ENCODE data around the gene BHLHE23. TPM values are rescaled to one million over a fixed set of nuclear protein-coding genes. Genes with fewer than 3 reads are reported as not detected.

The BHLHE23 gene
- total RNA-seq, 1 donor from 2014 or later: not detected

GRCh38 chr20:63007360-63007645, 539 bp upstream of the BHLHE23 start:
- Mint-ChIP-seq H3K4me3 (no peak overlapping the region), H3K4me1 (ENCODE audit: low read depth) (peaks cover 7% of the 10 kb centered on the region), H3K9me3 (peaks cover under 1% of the 10 kb centered on the region), H3K27me3 (ENCODE audit: insufficient read depth) (peaks cover 65% of the 10 kb centered on the region), H3K36me3 (ENCODE audit: low read depth) (peaks cover 4% of the 10 kb centered on the region), H3K27ac (no peak overlapping the region)
- DNase-seq (ENCODE audit: low spot score): no peak
- intact Hi-C loops (cut with micrococcal nuclease): loop anchor here (5.0 kb wide), 2 partner anchors 85 to 170 kb away; no protein-coding TSS in a partner anchor

- no peak for DNase-seq (ENCODE audit: low spot score)
- Mint-ChIP-seq H3K27ac (no peak overlapping the region), H3K9me3 (no peaks in the 10 kb centered on the region), H3K4me1 (ENCODE audit: low read depth) (peaks cover 7% of the 10 kb centered on the region), H3K4me3 (no peak overlapping the region), H3K36me3 (ENCODE audit: low read depth) (peaks cover 3% of the 10 kb centered on the region), H3K27me3 (ENCODE audit: insufficient read depth) (peaks cover 61% of the 10 kb centered on the region)
- intact Hi-C loops (cut with micrococcal nuclease): loop anchor here (5.0 kb wide), 2 partner anchors 84 to 171 kb away; no protein-coding TSS in a partner anchor
Measured at GRCh38 chr20:63005862-63006539, 763 bp downstream of the BHLHE23 start.

DNA sequence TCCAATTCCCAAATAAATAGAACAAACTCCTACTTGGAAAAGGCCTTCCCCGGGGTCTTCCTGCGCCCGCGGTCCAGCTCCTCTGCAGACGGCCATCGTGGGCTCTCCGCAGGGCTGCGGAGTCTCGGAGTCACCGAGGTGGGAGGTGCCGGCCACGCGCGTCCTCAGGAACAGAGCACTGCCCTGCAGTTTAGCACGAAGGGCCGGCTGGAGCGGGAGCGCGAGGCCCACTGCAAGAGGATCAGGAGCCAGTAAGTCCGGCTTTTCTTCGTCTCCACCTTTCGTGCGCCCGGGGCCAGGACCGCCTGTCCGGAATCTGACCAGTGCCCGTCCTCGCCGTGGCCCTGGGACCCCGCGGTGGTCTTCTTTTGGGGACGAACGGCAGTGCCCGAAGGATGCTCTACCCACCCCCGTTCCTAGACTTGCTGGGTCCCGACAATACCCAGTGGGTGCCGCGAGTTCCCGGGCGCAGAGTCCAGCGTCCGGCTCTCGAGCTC, 1.4 kb downstream of the BHLHE23 start:
- no peaks in the 10 kb centered on the region for H3K9me3 Mint-ChIP-seq
- no peak for DNase-seq (ENCODE audit: low spot score)
- H3K4me1 Mint-ChIP-seq (ENCODE audit: low read depth): peaks cover 6% of the 10 kb centered on the region
- H3K27me3 Mint-ChIP-seq (ENCODE audit: insufficient read depth): peaks cover 59% of the 10 kb centered on the region
- intact Hi-C loops (cut with micrococcal nuclease): loop anchor here (5.0 kb wide), 2 partner anchors 83 to 172 kb away; no protein-coding TSS in a partner anchor
- H3K4me3 Mint-ChIP-seq: no peak overlapping the region
- peaks cover 2% of the 10 kb centered on the region for H3K36me3 Mint-ChIP-seq (ENCODE audit: low read depth)
- no peak overlapping the region for H3K27ac Mint-ChIP-seq

- Mint-ChIP-seq H3K36me3 (ENCODE audit: low read depth) (no peaks in the 10 kb centered on the region), H3K4me1 (ENCODE audit: low read depth) (no peaks in the 10 kb centered on the region), H3K27ac (peak overlapping the region; percentile 74), H3K9me3 (no peaks in the 10 kb centered on the region), H3K27me3 (ENCODE audit: insufficient read depth) (peaks cover 56% of the 10 kb centered on the region), H3K4me3 (no peak overlapping the region)
- no peak for DNase-seq (ENCODE audit: low spot score)
- intact Hi-C loops (cut with micrococcal nuclease): loop anchor here (5.0 kb wide), 2 partner anchors 82 to 173 kb away; no protein-coding TSS in a partner anchor
Measured at GRCh38 chr20:63004607-63005364, 2.0 kb downstream of the BHLHE23 start.

DNA sequence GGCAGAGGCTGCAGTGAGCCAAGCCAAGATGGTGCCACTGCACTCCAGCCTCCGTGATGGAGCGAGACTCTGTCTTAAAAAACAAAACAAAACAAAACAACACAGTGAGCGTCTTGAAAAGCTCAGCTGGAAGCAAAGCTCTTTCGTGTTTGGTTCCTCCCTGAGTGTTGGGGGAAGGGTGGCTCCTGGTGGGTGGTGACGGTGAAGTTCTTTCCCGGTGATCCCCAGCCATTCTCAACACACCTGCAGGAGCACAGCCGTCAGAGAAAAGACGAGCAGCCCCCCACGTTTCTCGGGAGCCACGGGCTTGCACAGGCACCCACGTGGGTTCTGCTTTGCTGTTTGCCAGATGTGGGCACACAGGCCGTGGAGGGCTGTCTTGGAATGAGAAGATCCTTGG, 3.2 kb downstream of the BHLHE23 start:
- Mint-ChIP-seq H3K36me3 (ENCODE audit: low read depth) (no peaks in the 10 kb centered on the region), H3K4me1 (ENCODE audit: low read depth) (no peaks in the 10 kb centered on the region), H3K27me3 (ENCODE audit: insufficient read depth) (peaks cover 56% of the 10 kb centered on the region), H3K9me3 (no peaks in the 10 kb centered on the region), H3K4me3 (no peak overlapping the region), H3K27ac (no peak overlapping the region)
- DNase-seq (ENCODE audit: low spot score): no peak
- intact Hi-C loops (cut with micrococcal nuclease): no loop called here

GRCh38 chr20:63002511-63002910, 4.3 kb downstream of the BHLHE23 start:
- no peaks in the 10 kb centered on the region for H3K36me3 Mint-ChIP-seq (ENCODE audit: low read depth)
- no peak for DNase-seq (ENCODE audit: low spot score)
- no peak overlapping the region for H3K27ac Mint-ChIP-seq
- H3K4me1 Mint-ChIP-seq (ENCODE audit: low read depth): no peaks in the 10 kb centered on the region
- H3K4me3 Mint-ChIP-seq: no peak overlapping the region
- no peaks in the 10 kb centered on the region for H3K9me3 Mint-ChIP-seq
- intact Hi-C loops (cut with micrococcal nuclease): no loop called here
- peaks cover 52% of the 10 kb centered on the region for H3K27me3 Mint-ChIP-seq (ENCODE audit: insufficient read depth)

DNA sequence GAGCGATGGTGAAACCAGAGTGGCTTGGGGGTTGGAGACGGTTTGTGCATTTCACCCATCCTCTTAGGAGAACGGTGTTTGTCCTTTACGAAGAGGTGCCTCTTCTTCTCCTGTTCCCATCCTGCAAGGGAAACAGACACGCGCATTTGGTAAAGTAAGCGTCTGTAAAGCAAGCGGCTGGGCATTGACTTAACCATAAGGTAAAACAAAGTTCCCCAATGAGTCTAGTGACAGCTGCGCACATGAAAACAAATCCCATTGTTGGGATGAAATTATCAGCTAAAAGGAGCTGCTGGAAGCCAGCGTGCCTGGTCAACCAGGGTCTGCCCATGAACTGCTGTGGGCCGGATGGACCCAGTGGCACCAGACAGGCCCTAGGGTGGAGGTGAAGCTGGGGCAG, 5.8 kb downstream of the BHLHE23 start:
- peaks cover 54% of the 10 kb centered on the region for H3K27me3 Mint-ChIP-seq (ENCODE audit: insufficient read depth)
- intact Hi-C loops (cut with micrococcal nuclease): no loop called here
- no peak overlapping the region for H3K27ac Mint-ChIP-seq
- no peaks in the 10 kb centered on the region for H3K36me3 Mint-ChIP-seq (ENCODE audit: low read depth)
- H3K4me1 Mint-ChIP-seq (ENCODE audit: low read depth): no peaks in the 10 kb centered on the region
- H3K9me3 Mint-ChIP-seq: no peaks in the 10 kb centered on the region
- DNase-seq (ENCODE audit: low spot score): no peak
- H3K4me3 Mint-ChIP-seq: no peak overlapping the region

DNA sequence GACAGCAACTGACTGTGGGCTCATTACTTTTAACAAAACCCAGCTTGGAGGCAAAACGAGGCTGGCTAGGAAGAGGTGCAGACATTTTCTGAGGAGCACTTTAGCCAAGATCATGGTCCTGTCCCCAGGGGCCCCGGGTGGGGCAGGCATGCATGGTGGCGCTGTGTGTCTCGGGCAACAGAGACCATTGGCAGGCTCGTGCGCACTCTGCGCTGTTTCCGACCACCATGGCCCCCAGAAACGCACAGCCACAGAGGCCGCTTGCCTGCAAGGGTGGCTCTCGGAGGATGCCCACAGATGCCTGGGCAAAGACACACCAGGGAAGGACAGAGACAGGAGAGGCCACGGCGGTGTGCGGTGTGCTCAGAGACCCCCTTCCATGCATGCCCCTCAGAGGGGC, 6.7 kb downstream of the BHLHE23 start:
- H3K9me3 Mint-ChIP-seq: no peaks in the 10 kb centered on the region
- no peak for DNase-seq (ENCODE audit: low spot score)
- no peaks in the 10 kb centered on the region for H3K36me3 Mint-ChIP-seq (ENCODE audit: low read depth)
- H3K4me1 Mint-ChIP-seq (ENCODE audit: low read depth): no peaks in the 10 kb centered on the region
- H3K4me3 Mint-ChIP-seq: no peak overlapping the region
- intact Hi-C loops (cut with micrococcal nuclease): no loop called here
- peaks cover 50% of the 10 kb centered on the region for H3K27me3 Mint-ChIP-seq (ENCODE audit: insufficient read depth)
- no peak overlapping the region for H3K27ac Mint-ChIP-seq

- Mint-ChIP-seq H3K9me3 (no peaks in the 10 kb centered on the region), H3K36me3 (ENCODE audit: low read depth) (no peaks in the 10 kb centered on the region), H3K4me1 (ENCODE audit: low read depth) (no peaks in the 10 kb centered on the region), H3K4me3 (no peak overlapping the region), H3K27me3 (ENCODE audit: insufficient read depth) (peaks cover 48% of the 10 kb centered on the region), H3K27ac (no peak overlapping the region)
- intact Hi-C loops (cut with micrococcal nuclease): no loop called here
- DNase-seq (ENCODE audit: low spot score): no peak
Measured at GRCh38 chr20:62999580-62999979, 7.2 kb downstream of the BHLHE23 start.

- intact Hi-C loops (cut with micrococcal nuclease): no loop called here
- Mint-ChIP-seq H3K36me3 (ENCODE audit: low read depth) (no peaks in the 10 kb centered on the region), H3K9me3 (no peaks in the 10 kb centered on the region), H3K4me3 (no peak overlapping the region), H3K27me3 (ENCODE audit: insufficient read depth) (peaks cover 38% of the 10 kb centered on the region), H3K4me1 (ENCODE audit: low read depth) (no peaks in the 10 kb centered on the region), H3K27ac (no peak overlapping the region)
- no peak for DNase-seq (ENCODE audit: low spot score)
Measured at GRCh38 chr20:62998449-62998848, 8.3 kb downstream of the BHLHE23 start.

- Mint-ChIP-seq H3K9me3 (no peaks in the 10 kb centered on the region), H3K27ac (no peak overlapping the region), H3K36me3 (ENCODE audit: low read depth) (no peaks in the 10 kb centered on the region), H3K4me3 (no peak overlapping the region), H3K27me3 (ENCODE audit: insufficient read depth) (peaks cover 29% of the 10 kb centered on the region), H3K4me1 (ENCODE audit: low read depth) (no peaks in the 10 kb centered on the region)
- no peak for DNase-seq (ENCODE audit: low spot score)
- intact Hi-C loops (cut with micrococcal nuclease): no loop called here
Measured at GRCh38 chr20:62997417-62998035, 9.2 kb downstream of the BHLHE23 start.

DNA sequence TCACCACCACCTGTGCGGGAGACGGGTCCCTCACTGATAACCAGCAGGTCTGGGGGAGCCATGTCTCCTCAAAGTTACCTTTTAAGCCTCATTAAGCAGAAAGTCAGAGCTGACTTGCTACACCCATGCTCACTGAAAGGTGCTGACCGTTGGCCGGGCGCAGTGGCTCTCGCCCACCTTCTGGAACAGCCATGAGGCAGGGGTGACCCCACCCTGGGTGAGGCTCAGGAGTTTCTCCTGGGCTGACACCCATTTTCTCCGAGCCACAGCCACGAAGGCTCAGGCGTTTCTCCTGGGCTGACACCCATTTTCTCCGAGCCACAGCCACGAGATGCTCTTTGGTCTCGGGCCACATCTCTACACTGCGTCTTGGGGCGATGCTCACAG, 10.2 kb downstream of the BHLHE23 start:
- no peak overlapping the region for H3K4me3 Mint-ChIP-seq
- intact Hi-C loops (cut with micrococcal nuclease): no loop called here
- peaks cover 21% of the 10 kb centered on the region for H3K27me3 Mint-ChIP-seq (ENCODE audit: insufficient read depth)
- no peaks in the 10 kb centered on the region for H3K9me3 Mint-ChIP-seq
- no peaks in the 10 kb centered on the region for H3K36me3 Mint-ChIP-seq (ENCODE audit: low read depth)
- H3K27ac Mint-ChIP-seq: no peak overlapping the region
- no peaks in the 10 kb centered on the region for H3K4me1 Mint-ChIP-seq (ENCODE audit: low read depth)
- no peak for DNase-seq (ENCODE audit: low spot score)
